Ecto neural progenitor cell (in vitro differentiated cells): Measurements from ENCODE around the gene YTHDF2.

Experiments
- DNase-seq: peaks from one replicate; pipeline ENCODE4 v3.0.0-alpha.2; 2018; ENCODE audit warnings: low spot score

YTHDF2 gene

GRCh38 chr1:28801461-28801860 is 64.7 kb downstream of the YTHDF2 start:
- DNase-seq, result no peak

- no peak for DNase-seq
Observed at GRCh38 chr1:28803051-28803450, 66.3 kb downstream of the YTHDF2 start.

- DNase-seq, result no peak
Observed at GRCh38 chr1:28803662-28804061, 66.9 kb downstream of the YTHDF2 start.

GRCh38 chr1:28804071-28804470 is 67.3 kb downstream of the YTHDF2 start:
- peak; percentile 59 for DNase-seq

GRCh38 chr1:28807046-28807445 is 70.3 kb downstream of the YTHDF2 start:
- DNase-seq, result no peak

- DNase-seq, result no peak
Observed at GRCh38 chr1:28807986-28808385, 71.2 kb downstream of the YTHDF2 start.

GRCh38 chr1:28811369-28811765 is 74.6 kb downstream of the YTHDF2 start:
- DNase-seq, result no peak

- peak; percentile 70 for DNase-seq
Observed at GRCh38 chr1:28811766-28812668, 75.3 kb downstream of the YTHDF2 start, which contains the start of gene OPRD1. TSS of gene OPRD1 (plus strand) at chr1:28812170. CDS start at chr1:28812384, 214 bp downstream.

- DNase-seq, result no peak
Observed at GRCh38 chr1:28812669-28813468, 76.1 kb downstream of the YTHDF2 start.

- DNase-seq, result no peak
Observed at GRCh38 chr1:28813931-28814465, 77.3 kb downstream of the YTHDF2 start.

GRCh38 chr1:28815533-28816185 is 78.9 kb downstream of the YTHDF2 start:
- DNase-seq, result no peak

GRCh38 chr1:28817133-28817532 is 80.4 kb downstream of the YTHDF2 start:
- DNase-seq, result no peak

- no peak for DNase-seq
Observed at GRCh38 chr1:28819020-28819419, 82.3 kb downstream of the YTHDF2 start.
